ENCODE data around the gene C1R.

The C1R gene

DNA sequence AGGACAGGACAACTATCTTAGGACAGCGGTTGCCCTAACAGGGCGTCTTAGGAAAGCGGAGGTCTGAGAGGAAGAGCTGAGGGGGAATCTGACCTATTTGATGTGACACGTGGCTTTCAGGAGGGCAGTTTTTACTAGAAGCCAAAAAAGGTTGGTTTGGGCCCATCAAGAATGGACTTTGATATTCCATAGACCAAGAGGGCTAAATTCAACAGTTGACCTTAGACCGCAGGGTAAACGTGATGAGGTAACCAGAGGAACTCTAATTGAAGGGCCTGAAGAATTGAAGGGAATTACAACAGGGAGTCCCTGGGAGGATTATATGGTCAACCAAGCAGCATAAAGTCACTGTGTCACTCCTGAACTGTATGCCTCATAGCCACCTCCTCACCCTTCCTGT lies 20.2 kb downstream of the C1R start:
- H3K23ac ChIP-seq (ENCODE audit: low read depth, low read length, poor library complexity) = no peak overlapping the region
- H3K79me1 ChIP-seq (ENCODE audit: low read depth, low read length) = no peaks in the 10 kb centered on the region
- no peak overlapping the region for H2AFZ ChIP-seq (ENCODE audit: low read length)
- no peak overlapping the region for H2BK12ac ChIP-seq (ENCODE audit: low read length)
- no peaks in the 10 kb centered on the region for H3K4me1 ChIP-seq (ENCODE audit: control insufficient read depth in 2 of 2, insufficient read depth in 1 of 2, low read depth in 1 of 2, low read length in 2 of 2)
- H3K18ac ChIP-seq (ENCODE audit: low read length) = no peak overlapping the region
- H3K4me3 ChIP-seq (ENCODE audit: low read length in 2 of 2) = no peak overlapping the region
- H3K27ac ChIP-seq (replicated peaks; ENCODE audit: low read length) = no peak overlapping the region
- H4K91ac ChIP-seq (ENCODE audit: low read depth, low read length, poor library complexity) = no peak overlapping the region
- no peak overlapping the region for H2BK15ac ChIP-seq (ENCODE audit: low read length)
- no peak overlapping the region for H2BK120ac ChIP-seq (ENCODE audit: low read depth, low read length)
- peaks cover 0 to 3% (median 0%) of the 10 kb centered on the region in 3 experiments for H3K27me3 ChIP-seq (ENCODE audit: control insufficient read depth in 3 of 3, insufficient read depth in 3 of 3, low read depth in 1 of 3, low read length in 3 of 3)
- H3K4ac ChIP-seq (ENCODE audit: low read length) = no peak overlapping the region
- H3K4me2 ChIP-seq (ENCODE audit: insufficient read depth, low read length, poor library complexity, severe bottlenecking) = no peak overlapping the region
- no peak overlapping the region for H4K8ac ChIP-seq (ENCODE audit: low read depth, low read length)
- H2BK5ac ChIP-seq (ENCODE audit: low read length) = no peak overlapping the region
- no peaks in the 10 kb centered on the region for H3K9me3 ChIP-seq (replicated peaks in 1 of 2; ENCODE audit: control insufficient read depth in 2 of 2, insufficient read depth in 1 of 2, low read depth in 1 of 2, low read length in 2 of 2)
- H3K14ac ChIP-seq (ENCODE audit: low read length) = no peak overlapping the region
- no peak for DNase-seq (ENCODE audit: low spot score)
- no peak overlapping the region for H3K9ac ChIP-seq (ENCODE audit: low read depth, low read length, poor library complexity)
- H2AK5ac ChIP-seq (ENCODE audit: low read depth, low read length) = no peak overlapping the region
- no CpG with 5 or more reads among the region's 6 CpGs for WGBS, 2 donors (ENCODE audit: extremely low coverage in 2 of 2, insufficient read length in 2 of 2, insufficient replicate concordance in 1 of 2)
- no peaks in the 10 kb centered on the region for H3K36me3 ChIP-seq (replicated peaks in 1 of 2; ENCODE audit: control insufficient read depth in 2 of 2, insufficient read depth in 2 of 2, low read length in 2 of 2)

DNA sequence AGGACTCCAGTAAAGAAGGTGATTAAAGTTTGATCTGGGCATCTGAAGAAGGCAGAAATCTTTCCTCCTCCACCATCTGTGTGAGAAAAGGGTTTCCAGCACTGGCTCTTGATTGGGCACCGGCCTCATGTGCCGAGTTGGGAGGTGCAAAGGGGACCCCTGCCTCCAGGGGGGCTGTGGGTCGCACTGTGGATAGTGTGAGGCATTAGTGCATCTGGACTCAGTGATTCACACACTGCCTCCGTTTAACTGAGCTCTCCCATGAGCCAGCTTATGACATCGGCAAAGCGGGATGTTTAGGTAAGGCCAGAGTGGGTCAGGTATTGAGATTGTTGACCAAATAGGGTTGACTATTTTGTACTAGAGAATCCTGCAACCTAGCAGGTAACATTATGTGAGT lies 22.9 kb downstream of the C1R start:
- Histone ChIP-seq H3K9me3 (replicated peaks in 1 of 2; ENCODE audit: control insufficient read depth in 2 of 2, insufficient read depth in 1 of 2, low read depth in 1 of 2, low read length in 2 of 2) (no peaks in the 10 kb centered on the region), H2BK15ac (ENCODE audit: low read length) (no peak overlapping the region)

DNA sequence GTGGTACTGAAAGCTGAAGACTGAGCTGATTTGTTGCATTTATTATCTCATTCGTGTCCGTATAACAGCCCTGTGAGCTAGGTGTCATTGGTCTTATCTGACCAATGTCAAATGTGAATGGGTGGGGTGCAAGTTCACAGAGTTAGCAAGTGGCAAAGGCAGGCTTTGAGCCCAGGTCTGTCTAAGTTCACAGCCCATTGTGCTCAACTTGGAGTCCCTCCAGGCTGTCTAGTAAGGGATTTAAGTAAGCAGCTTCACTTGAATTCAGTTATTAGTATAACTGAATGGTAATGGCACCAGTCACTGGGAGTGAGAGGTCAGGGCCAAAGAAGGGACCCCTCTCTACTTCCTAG lies 23.3 kb downstream of the C1R start:
- Histone ChIP-seq H2AFZ (ENCODE audit: low read length) (no peak overlapping the region), H4K8ac (ENCODE audit: low read depth, low read length) (no peak overlapping the region), H2BK15ac (ENCODE audit: low read length) (no peak overlapping the region), H2BK12ac (ENCODE audit: low read length) (no peak overlapping the region), H3K4me1 (ENCODE audit: control insufficient read depth in 2 of 2, insufficient read depth in 1 of 2, low read depth in 1 of 2, low read length in 2 of 2) (no peaks in the 10 kb centered on the region), H3K9me3 (replicated peaks in 1 of 2; ENCODE audit: control insufficient read depth in 2 of 2, insufficient read depth in 1 of 2, low read depth in 1 of 2, low read length in 2 of 2) (no peaks in the 10 kb centered on the region), H3K27ac (replicated peaks; ENCODE audit: low read length) (no peak overlapping the region), H3K14ac (ENCODE audit: low read length) (no peak overlapping the region), H3K4me3 (ENCODE audit: low read length in 2 of 2) (no peak overlapping the region), H2AK5ac (ENCODE audit: low read depth, low read length) (no peak overlapping the region), H3K18ac (ENCODE audit: low read length) (no peak overlapping the region), H2BK120ac (ENCODE audit: low read depth, low read length) (no peak overlapping the region), H3K36me3 (replicated peaks in 1 of 2; ENCODE audit: control insufficient read depth in 2 of 2, insufficient read depth in 2 of 2, low read length in 2 of 2) (no peaks in the 10 kb centered on the region), H3K23ac (ENCODE audit: low read depth, low read length, poor library complexity) (no peak overlapping the region), H2BK5ac (ENCODE audit: low read length) (no peak overlapping the region), H3K4me2 (ENCODE audit: insufficient read depth, low read length, poor library complexity, severe bottlenecking) (no peak overlapping the region), H3K27me3 (ENCODE audit: control insufficient read depth in 3 of 3, insufficient read depth in 3 of 3, low read depth in 1 of 3, low read length in 3 of 3) (no peaks in the 10 kb centered on the region), H3K9ac (ENCODE audit: low read depth, low read length, poor library complexity) (no peak overlapping the region), H3K4ac (ENCODE audit: low read length) (no peak overlapping the region), H3K79me1 (ENCODE audit: low read depth, low read length) (no peaks in the 10 kb centered on the region), H4K91ac (ENCODE audit: low read depth, low read length, poor library complexity) (no peak overlapping the region)
- DNase-seq (ENCODE audit: low spot score) = no peak
- WGBS, 2 donors (ENCODE audit: extremely low coverage in 2 of 2, insufficient read length in 2 of 2, insufficient replicate concordance in 1 of 2) = no CpG with 5 or more reads among the region's 2 CpGs

More for the DNA sequence above, 22.9 kb downstream of the C1R start:
- Histone ChIP-seq H2AFZ (ENCODE audit: low read length) (no peak overlapping the region), H3K79me1 (ENCODE audit: low read depth, low read length) (no peaks in the 10 kb centered on the region), H4K8ac (ENCODE audit: low read depth, low read length) (no peak overlapping the region), H2BK5ac (ENCODE audit: low read length) (no peak overlapping the region), H4K91ac (ENCODE audit: low read depth, low read length, poor library complexity) (no peak overlapping the region), H2BK120ac (ENCODE audit: low read depth, low read length) (no peak overlapping the region), H3K23ac (ENCODE audit: low read depth, low read length, poor library complexity) (no peak overlapping the region), H2AK5ac (ENCODE audit: low read depth, low read length) (no peak overlapping the region), H3K4me3 (ENCODE audit: low read length in 2 of 2) (no peak overlapping the region), H3K4ac (ENCODE audit: low read length) (no peak overlapping the region), H3K18ac (ENCODE audit: low read length) (no peak overlapping the region), H3K4me1 (ENCODE audit: control insufficient read depth in 2 of 2, insufficient read depth in 1 of 2, low read depth in 1 of 2, low read length in 2 of 2) (no peaks in the 10 kb centered on the region), H3K4me2 (ENCODE audit: insufficient read depth, low read length, poor library complexity, severe bottlenecking) (no peak overlapping the region), H3K9ac (ENCODE audit: low read depth, low read length, poor library complexity) (no peak overlapping the region), H2BK12ac (ENCODE audit: low read length) (no peak overlapping the region), H3K14ac (ENCODE audit: low read length) (no peak overlapping the region), H3K36me3 (replicated peaks in 1 of 2; ENCODE audit: control insufficient read depth in 2 of 2, insufficient read depth in 2 of 2, low read length in 2 of 2) (no peaks in the 10 kb centered on the region), H3K27me3 (ENCODE audit: control insufficient read depth in 3 of 3, insufficient read depth in 3 of 3, low read depth in 1 of 3, low read length in 3 of 3) (no peaks in the 10 kb centered on the region), H3K27ac (replicated peaks; ENCODE audit: low read length) (no peak overlapping the region)
- WGBS, 2 donors (ENCODE audit: extremely low coverage in 2 of 2, insufficient read length in 2 of 2, insufficient replicate concordance in 1 of 2) = no CpG with 5 or more reads among the region's 6 CpGs
- DNase-seq (ENCODE audit: low spot score) = no peak

DNA sequence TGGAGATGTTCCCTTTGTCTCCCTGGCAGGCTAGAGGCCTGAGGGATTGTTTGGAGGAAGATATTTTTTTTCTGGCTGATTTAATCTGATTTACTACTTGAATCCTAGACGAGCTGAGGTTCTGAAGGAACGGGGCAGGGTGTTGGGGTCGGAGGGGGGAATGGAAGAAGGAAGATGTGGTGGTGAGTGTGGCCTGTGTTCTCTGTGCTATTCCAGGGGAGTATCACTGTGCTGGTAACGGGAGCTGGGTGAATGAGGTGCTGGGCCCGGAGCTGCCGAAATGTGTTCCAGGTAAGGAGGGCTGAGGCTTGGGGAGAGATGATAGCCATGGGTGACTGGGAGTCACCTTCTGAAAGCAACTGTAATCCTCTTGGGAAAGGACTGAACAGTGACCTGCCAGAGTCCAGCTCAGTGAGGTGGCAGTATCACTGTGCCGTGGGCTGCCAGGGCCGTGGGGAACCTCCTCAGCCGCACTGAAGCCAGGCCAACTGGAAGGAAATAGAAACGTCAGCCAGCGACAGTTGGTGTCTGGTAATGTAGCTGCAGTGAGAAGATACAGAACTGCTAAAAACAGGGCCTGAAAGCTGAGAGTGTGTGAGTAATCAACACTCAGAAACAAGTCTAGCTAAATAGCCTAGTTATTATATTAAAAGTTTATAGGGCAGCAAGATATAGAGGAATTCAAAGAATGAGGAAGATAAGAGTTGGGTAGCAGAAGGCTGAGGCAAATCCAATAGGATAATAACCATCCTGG lies 23.8 kb downstream of the C1R start:
- DNase-seq (ENCODE audit: low spot score) = no peak
- H2BK15ac ChIP-seq (ENCODE audit: low read length) = no peak overlapping the region
- H3K27ac ChIP-seq (replicated peaks; ENCODE audit: low read length) = no peak overlapping the region
- no peak overlapping the region for H2AFZ ChIP-seq (ENCODE audit: low read length)
- no peaks in the 10 kb centered on the region for H3K9me3 ChIP-seq (replicated peaks in 1 of 2; ENCODE audit: control insufficient read depth in 2 of 2, insufficient read depth in 1 of 2, low read depth in 1 of 2, low read length in 2 of 2)
- no peaks in the 10 kb centered on the region for H3K36me3 ChIP-seq (replicated peaks in 1 of 2; ENCODE audit: control insufficient read depth in 2 of 2, insufficient read depth in 2 of 2, low read length in 2 of 2)
- no peak overlapping the region for H3K9ac ChIP-seq (ENCODE audit: low read depth, low read length, poor library complexity)
- H3K79me1 ChIP-seq (ENCODE audit: low read depth, low read length) = no peaks in the 10 kb centered on the region
- no CpG with 5 or more reads among the region's 11 CpGs for WGBS, 2 donors (ENCODE audit: extremely low coverage in 2 of 2, insufficient read length in 2 of 2, insufficient replicate concordance in 1 of 2)
- H3K27me3 ChIP-seq (ENCODE audit: control insufficient read depth in 3 of 3, insufficient read depth in 3 of 3, low read depth in 1 of 3, low read length in 3 of 3) = no peaks in the 10 kb centered on the region
- H3K23ac ChIP-seq (ENCODE audit: low read depth, low read length, poor library complexity) = no peak overlapping the region
- H3K18ac ChIP-seq (ENCODE audit: low read length) = no peak overlapping the region
- H3K4ac ChIP-seq (ENCODE audit: low read length) = no peak overlapping the region
- no peak overlapping the region for H3K4me3 ChIP-seq (ENCODE audit: low read length in 2 of 2)
- no peak overlapping the region for H2BK12ac ChIP-seq (ENCODE audit: low read length)
- no peak overlapping the region for H4K8ac ChIP-seq (ENCODE audit: low read depth, low read length)
- H4K91ac ChIP-seq (ENCODE audit: low read depth, low read length, poor library complexity) = peak overlapping the region; percentile 24
- no peak overlapping the region for H3K4me2 ChIP-seq (ENCODE audit: insufficient read depth, low read length, poor library complexity, severe bottlenecking)
- no peak overlapping the region for H3K14ac ChIP-seq (ENCODE audit: low read length)
- no peak overlapping the region for H2BK120ac ChIP-seq (ENCODE audit: low read depth, low read length)
- H3K4me1 ChIP-seq (ENCODE audit: control insufficient read depth in 2 of 2, insufficient read depth in 1 of 2, low read depth in 1 of 2, low read length in 2 of 2) = no peaks in the 10 kb centered on the region
- H2AK5ac ChIP-seq (ENCODE audit: low read depth, low read length) = no peak overlapping the region
- no peak overlapping the region for H2BK5ac ChIP-seq (ENCODE audit: low read length)

All from neuronal stem cell (in vitro differentiated cells).